GDM1 (cell line): ENCODE measurements around the gene MSL1.
A peak's percentile ranks its signal among the peaks of the same experiment; 100 is the strongest.

Experiments
- DNase-seq: peaks from one replicate; lab custom pipeline; 2025; lab: John Stamatoyannopoulos, UW

MSL1 gene

GRCh38 chr17:40105861-40106759 lies 15.7 kb upstream of the MSL1 start:
- DNase-seq, result no peak

DNA sequence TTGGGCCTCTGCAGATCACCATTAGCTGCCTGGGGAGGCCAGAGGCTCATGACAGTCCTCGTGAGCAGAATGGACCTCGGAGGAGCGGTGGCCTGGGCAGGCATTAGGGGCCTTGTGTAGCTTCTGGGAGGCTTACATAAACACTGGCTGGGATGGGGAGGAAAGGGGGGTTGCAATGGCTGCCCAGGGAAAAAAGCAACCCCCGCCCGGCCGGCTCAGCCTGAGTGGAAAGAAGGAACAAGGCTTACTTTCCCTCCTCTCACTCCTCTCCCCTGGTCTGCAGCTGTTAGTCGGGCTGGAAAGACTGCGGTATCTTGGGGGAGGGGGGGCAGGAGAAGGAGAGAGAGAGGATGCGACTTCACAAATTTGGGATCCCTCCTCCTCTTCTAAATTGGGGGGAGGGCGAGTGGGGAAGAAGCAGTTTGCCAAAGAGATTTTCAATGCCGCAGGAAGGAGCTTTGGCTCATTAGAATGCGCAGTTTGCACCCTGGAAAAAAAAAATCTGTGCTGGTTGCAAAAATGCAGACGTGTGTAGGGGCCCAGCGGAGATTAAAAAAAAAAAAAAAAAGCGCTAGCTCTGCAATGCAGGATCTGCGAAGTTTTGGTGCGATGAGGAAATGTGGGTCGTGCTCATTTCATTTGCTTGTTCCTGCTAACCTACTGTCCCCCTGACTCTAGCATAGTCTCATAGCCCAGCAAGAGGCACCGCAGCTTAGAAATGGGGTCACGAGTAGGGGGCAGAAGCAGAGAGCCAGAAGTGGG lies 14.8 kb upstream of the MSL1 start:
- no peak for DNase-seq

DNA sequence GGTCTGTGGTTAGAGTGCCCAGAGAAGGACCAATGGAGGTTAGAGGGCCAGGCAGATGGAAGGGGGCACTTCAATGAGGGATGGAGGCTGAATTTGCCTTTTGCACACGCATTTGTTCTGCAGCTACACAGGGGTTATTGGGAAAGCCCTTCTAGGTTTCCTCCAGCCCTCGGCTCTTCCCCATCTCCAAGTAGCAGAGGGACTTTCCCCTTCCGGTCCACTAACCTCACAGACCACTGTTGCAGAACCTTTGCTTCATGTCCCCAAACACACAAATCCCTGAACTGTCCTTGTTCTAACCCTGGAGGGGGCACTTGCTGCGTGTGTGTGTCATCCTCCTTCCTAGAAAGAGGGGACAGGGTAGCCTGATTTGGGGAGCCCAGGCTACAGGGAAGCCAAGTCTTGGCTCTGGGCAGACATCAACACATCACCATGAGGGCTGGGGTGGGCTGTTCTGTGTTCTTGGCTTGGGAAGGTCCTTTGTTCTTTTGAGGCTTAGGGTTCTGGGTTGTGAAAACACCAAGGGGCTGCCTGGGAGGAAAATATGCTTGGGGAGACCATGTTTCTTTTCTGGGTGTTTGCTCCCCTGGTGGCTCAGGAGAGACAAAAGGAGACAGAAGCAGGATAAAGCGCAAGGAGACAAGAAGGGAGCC lies 14.1 kb upstream of the MSL1 start:
- DNase-seq, result peak; percentile 41

- no peak for DNase-seq
These were observed 12.6 kb upstream of the MSL1 start for GRCh38 chr17:40108970-40109824.

- no peak for DNase-seq
These were observed 11.5 kb upstream of the MSL1 start for GRCh38 chr17:40110026-40110845.

GRCh38 chr17:40111221-40112128 lies 10.3 kb upstream of the MSL1 start:
- peak; percentile 79 for DNase-seq

GRCh38 chr17:40112191-40112711 lies 9.5 kb upstream of the MSL1 start:
- DNase-seq, result no peak

- no peak for DNase-seq
These were observed 9.1 kb upstream of the MSL1 start for GRCh38 chr17:40112718-40113109.

- DNase-seq, result peak; percentile 91
These were observed 8.5 kb upstream of the MSL1 start for GRCh38 chr17:40113110-40113906.

DNA sequence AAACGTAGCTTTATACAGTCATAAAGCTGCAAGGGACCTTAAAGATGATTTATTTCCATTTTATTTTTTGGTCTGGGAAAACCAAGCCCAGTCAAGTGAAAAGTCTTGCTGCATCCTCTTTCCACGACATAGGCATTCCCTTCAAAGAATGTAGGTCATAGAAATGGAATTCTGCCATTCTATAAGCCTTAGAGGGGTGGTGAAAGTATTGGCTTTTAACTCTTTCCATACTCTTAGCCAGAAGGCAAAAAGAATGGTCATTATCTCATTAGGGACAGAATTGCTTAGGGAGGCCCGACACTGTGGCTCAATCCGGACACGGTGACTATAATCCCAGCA lies 7.9 kb upstream of the MSL1 start:
- DNase-seq, result no peak

- no peak for DNase-seq
These were observed 6.7 kb upstream of the MSL1 start for GRCh38 chr17:40115101-40115436.

DNA sequence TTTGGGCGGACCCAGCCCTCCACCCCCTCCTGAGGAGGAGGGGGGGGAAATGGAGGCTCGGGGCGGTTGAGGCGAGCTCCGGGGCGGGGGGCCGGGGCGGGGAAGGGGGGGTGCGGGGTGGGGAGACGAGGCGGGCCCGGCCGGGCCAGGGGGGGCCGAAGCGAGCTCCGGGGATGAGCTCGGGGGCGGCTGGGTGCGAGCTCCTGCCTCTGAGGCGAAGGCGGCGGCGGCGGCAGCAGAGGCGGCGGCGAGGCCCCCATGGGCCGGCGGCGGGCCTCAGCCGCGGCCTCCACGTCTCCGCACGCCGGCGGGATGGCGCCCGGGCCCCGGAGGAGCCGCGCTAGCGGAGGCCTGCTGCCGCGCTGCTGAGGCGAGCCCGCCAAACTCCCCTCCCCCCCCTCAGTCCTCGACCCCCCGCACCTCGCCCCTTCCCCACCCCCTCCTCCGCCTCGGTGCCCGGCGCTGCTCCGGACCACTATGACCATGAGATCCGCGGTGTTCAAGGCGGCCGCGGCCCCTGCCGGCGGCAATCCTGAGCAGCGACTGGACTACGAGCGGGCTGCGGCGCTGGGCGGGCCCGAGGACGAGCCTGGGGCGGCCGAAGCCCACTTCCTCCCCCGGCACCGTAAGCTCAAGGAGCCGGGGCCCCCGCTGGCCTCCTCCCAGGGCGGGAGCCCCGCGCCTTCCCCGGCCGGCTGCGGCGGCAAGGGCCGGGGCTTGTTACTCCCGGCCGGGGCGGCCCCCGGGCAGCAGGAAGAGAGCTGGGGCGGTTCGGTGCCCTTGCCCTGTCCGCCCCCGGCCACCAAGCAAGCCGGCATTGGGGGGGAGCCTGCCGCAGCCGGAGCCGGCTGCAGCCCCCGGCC lies 596 bp downstream of the MSL1 start:
- no peak for DNase-seq

DNA sequence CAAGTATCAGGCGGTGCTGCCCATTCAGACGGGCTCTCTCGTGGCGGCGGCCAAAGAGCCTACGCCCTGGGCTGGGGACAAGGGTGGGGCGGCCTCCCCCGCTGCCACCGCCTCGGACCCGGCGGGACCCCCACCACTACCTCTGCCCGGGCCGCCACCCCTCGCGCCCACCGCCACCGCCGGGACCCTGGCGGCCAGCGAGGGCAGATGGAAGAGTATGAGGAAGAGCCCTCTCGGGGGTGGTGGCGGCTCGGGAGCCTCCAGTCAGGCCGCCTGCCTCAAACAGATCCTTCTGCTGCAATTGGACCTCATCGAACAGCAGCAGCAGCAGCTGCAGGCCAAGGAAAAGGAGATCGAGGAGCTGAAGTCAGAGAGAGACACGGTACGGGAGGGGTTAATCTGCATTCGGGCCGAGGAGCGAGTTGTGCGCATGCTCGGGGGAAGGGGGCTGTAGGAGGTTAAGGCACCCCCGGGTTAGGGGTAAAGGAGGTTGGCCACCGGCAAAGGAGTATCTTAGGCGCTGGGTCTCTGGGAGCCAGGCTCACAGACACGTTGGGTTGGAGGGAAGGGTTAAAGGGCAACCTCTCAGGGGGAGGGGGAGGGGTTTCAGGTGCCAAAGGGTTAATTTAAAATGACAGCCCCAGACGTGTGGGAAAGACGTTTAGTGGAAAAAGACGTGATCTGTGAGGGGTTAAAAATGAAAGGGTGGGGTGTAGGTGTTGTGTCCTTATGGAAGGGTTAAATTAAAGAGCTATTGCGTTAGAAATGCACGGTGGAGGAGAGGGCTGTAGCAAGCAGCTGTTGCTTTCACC lies 1.4 kb downstream of the MSL1 start:
- DNase-seq, result peak; percentile 27

DNA sequence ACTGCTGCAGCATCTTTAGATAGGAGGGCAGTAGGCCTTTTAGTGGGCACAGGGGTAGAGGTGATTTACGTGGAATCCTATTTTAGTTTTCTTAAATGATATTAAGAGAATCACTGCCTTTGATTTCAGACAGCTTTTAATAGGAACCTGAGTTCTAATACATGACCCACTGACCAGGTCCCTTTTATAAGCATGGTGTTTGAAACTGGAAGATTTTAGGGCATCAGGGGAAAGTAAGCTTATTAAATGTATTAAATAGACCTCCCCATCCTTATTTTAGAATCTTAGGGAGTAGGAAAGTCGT lies 2.0 kb downstream of the MSL1 start:
- DNase-seq, result no peak

DNA sequence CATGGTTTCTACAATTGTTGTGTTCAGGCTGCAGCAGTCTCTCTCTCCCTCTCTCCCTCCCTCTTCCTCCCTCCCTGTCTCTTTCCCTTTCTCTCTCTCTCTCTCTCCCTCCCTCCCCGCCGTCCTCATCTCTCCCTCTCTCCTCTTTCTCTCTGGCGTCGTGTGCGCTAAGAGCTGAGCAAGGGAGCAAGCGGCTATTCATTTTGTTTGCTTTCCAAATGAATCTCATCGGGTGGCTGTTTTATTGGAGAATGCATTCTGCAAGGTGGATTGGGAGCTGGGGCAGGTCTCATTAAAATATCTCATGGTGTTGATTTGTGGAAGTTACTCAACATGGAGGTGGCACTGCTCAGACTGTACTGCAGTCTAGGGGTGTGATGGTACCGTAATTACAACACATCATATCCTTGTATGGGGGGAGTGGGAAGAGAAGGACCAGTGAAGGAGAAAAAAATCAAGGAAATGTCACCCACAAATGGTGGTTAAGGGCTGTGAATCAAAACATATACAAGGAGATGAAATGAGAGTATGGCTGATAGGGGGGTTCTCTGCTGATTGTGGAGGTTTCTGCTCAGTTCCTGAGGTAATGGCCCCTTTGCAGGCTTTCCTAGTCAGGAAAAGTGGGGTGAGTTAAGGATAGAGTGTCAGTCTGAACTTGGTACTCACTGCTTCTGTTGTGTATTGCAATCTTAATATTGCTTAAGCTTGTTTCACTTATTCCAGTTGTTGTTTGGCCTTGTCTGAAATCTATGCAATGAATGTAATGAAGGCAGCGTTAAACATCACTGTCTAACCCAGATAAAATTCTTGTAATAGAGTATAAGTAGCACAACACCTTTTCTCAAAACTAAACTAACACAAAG lies 2.7 kb downstream of the MSL1 start:
- no peak for DNase-seq

DNA sequence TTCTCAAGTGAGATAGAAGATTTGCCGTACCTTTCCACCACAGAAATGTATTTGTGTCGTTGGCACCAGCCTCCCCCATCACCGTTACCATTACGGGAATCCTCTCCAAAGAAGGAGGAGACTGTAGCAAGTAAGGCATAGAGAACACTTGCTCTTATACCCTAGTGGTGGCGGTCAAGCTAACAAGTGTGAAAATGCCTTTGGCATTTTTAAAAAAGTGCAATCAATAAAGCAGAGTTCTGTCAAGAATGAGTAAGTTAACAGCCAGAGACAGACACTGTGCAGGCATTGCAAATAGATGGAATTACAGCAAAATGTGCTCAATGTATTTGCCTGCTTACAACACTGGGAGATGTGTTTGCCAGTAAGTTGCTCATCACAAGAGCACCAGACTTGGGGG lies 7.7 kb downstream of the MSL1 start:
- no peak for DNase-seq
